ENCODE results near the gene PCGF3. TPM values are rescaled to one million over a fixed set of nuclear protein-coding genes. Genes with fewer than 3 reads are reported as not detected.

PCGF3 gene
- total and polyA plus RNA-seq, 10 of the 15 experiments (the other 5 are each of a cell fraction or from before 2014, with no cell fraction given), result 2.2 to 43.8 (median 15.9) TPM

DNA sequence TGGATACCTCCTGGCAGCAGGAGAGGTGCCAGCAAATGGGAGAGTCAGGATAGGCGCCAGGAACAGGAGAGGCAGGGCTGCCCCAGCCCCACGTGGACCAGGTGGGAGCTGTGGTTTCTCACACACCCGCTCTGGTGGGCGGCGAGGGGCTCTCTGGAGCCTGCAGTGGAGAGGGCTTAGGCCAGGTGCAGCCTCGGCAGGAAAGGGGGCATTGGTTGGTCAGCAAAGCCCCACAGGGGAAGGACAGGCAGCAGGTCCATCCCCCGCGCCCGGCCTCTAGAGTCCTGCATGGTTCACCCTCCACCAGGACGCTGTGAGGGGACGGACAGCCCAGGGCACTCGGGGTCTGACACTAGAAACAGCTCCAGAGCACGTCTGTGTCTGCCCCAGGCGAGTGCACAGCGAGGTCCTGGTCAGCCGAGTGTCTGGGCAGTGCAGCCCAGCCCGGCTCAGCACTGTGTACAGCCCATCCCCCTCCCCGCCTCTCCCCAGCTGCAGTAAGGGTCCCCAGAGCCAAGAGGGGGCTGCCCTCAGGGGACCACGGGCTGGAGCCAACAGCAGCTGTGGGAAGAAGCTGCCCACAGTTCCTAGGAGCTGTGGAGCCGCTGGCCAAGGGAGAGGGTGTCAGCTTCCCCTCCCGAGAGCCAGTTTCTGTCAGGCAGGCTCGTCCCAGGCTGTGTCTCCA is 39.7 kb upstream of the PCGF3 start:
- Histone ChIP-seq H3K4me1 (ENCODE audit: control insufficient read depth, insufficient read depth, low read length) (no peaks in the 10 kb centered on the region), H3K79me2 (ENCODE audit: control insufficient read depth, insufficient read depth, low read length) (peaks cover 3% of the 10 kb centered on the region), H3K4me2 (ENCODE audit: control insufficient read depth, insufficient read depth) (no peak overlapping the region), H4K20me1 (ENCODE audit: control insufficient read depth, insufficient read depth) (no peaks in the 10 kb centered on the region), H3K27me3 (replicated peaks in 1 of 2; ENCODE audit: control insufficient read depth in 2 of 2, insufficient read depth in 2 of 2, low read length in 1 of 2) (no peaks in the 10 kb centered on the region), H2AFZ (ENCODE audit: control insufficient read depth, low read depth, low read length) (no peak overlapping the region), H3K4me3 (no peak overlapping the region), H3K9ac (ENCODE audit: control insufficient read depth, insufficient read depth, low read length) (no peak overlapping the region), H3K27ac (ENCODE audit: control insufficient read depth, insufficient read depth) (no peak overlapping the region), H3K36me3 (ENCODE audit: control insufficient read depth in 2 of 2, insufficient read depth in 2 of 2, low read length in 1 of 2) (no peaks in the 10 kb centered on the region), H3K9me3 (replicated peaks; ENCODE audit: control insufficient read depth, insufficient read depth, low read length) (no peaks in the 10 kb centered on the region; the same call in 2 of the 3 replicates)
- no peak for ATAC-seq
- no peak for DNase-seq (ENCODE audit: low read depth, low spot score)
- FAIRE-seq, result no peak
- in situ Hi-C loops (cut with MboI), result no loop called here
- intact Hi-C loops (cut with micrococcal nuclease; ENCODE audit: unreplicated experiment), result no loop called here
- POLR2A ChIA-PET, result no interaction called here
- BruUV-seq (replicated peaks), result no TSS peak
- WGBS (ENCODE audit: insufficient coverage, insufficient replicate concordance, low lambda C conversion rate, missing lambda C conversion rate), result 63% methylated on average over 22 of the region's 22 CpGs
- CTCF ChIA-PET, result interaction anchor here (0.5 kb wide), 1 partner anchor 1144 kb away, joined by 3 read pairs; no protein-coding TSS in a partner anchor
- SMC1A ChIA-PET (ENCODE audit: uncharacterized antibody, unreplicated experiment), result no interaction called here
- RAD21 ChIA-PET (ENCODE audit: unreplicated experiment), result no interaction called here
- TF ChIP-seq MTA2 (IDR thresholded peaks at IDR 0.05; ENCODE audit: low read depth), result no peak
- no peak for TF ChIP-seq PAX8 (IDR thresholded peaks at IDR 0.05)
- TF ChIP-seq, protein P1, sequence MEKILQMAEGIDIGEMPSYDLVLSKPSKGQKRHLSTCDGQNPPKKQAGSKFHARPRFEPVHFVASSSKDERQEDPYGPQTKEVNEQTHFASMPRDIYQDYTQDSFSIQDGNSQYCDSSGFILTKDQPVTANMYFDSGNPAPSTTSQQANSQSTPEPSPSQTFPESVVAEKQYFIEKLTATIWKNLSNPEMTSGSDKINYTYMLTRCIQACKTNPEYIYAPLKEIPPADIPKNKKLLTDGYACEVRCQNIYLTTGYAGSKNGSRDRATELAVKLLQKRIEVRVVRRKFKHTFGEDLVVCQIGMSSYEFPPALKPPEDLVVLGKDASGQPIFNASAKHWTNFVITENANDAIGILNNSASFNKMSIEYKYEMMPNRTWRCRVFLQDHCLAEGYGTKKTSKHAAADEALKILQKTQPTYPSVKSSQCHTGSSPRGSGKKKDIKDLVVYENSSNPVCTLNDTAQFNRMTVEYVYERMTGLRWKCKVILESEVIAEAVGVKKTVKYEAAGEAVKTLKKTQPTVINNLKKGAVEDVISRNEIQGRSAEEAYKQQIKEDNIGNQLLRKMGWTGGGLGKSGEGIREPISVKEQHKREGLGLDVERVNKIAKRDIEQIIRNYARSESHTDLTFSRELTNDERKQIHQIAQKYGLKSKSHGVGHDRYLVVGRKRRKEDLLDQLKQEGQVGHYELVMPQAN (conservative IDR thresholded peaks at IDR 0.05), result no peak
- TF ChIP-seq KDM1A (IDR thresholded peaks at IDR 0.05; ENCODE audit: borderline replicate concordance), result no peak
- TF ChIP-seq POLR2AphosphoS2 (IDR thresholded peaks at IDR 0.05; ENCODE audit: low read depth, low read length), result no peak
- no peak for TF ChIP-seq NR2F1 (conservative IDR thresholded peaks at IDR 0.05)
- no peak for TF ChIP-seq TAF1 (IDR thresholded peaks at IDR 0.05; ENCODE audit: borderline replicate concordance, low read depth, low read length)
- no peak for TF ChIP-seq CHD1 (IDR thresholded peaks at IDR 0.05; ENCODE audit: low read depth, low read length)
- no peak for TF ChIP-seq BRCA1 (IDR thresholded peaks at IDR 0.05; ENCODE audit: low read depth, low read length)
- no peak for TF ChIP-seq HDAC6 (IDR thresholded peaks at IDR 0.05; ENCODE audit: unreplicated experiment)
- no peak for TF ChIP-seq WRNIP1 (IDR thresholded peaks at IDR 0.05; ENCODE audit: borderline replicate concordance, low read depth, low read length)
- TF ChIP-seq, protein P2, sequence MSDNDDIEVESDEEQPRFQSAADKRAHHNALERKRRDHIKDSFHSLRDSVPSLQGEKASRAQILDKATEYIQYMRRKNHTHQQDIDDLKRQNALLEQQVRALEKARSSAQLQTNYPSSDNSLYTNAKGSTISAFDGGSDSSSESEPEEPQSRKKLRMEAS (IDR thresholded peaks at IDR 0.05; ENCODE audit: low read depth, low read length), result no peak
- no peak for TF ChIP-seq SPI1 (IDR thresholded peaks at IDR 0.05; ENCODE audit: borderline replicate concordance, insufficient read depth, low read depth, low read length)
- TF ChIP-seq, protein P3, sequence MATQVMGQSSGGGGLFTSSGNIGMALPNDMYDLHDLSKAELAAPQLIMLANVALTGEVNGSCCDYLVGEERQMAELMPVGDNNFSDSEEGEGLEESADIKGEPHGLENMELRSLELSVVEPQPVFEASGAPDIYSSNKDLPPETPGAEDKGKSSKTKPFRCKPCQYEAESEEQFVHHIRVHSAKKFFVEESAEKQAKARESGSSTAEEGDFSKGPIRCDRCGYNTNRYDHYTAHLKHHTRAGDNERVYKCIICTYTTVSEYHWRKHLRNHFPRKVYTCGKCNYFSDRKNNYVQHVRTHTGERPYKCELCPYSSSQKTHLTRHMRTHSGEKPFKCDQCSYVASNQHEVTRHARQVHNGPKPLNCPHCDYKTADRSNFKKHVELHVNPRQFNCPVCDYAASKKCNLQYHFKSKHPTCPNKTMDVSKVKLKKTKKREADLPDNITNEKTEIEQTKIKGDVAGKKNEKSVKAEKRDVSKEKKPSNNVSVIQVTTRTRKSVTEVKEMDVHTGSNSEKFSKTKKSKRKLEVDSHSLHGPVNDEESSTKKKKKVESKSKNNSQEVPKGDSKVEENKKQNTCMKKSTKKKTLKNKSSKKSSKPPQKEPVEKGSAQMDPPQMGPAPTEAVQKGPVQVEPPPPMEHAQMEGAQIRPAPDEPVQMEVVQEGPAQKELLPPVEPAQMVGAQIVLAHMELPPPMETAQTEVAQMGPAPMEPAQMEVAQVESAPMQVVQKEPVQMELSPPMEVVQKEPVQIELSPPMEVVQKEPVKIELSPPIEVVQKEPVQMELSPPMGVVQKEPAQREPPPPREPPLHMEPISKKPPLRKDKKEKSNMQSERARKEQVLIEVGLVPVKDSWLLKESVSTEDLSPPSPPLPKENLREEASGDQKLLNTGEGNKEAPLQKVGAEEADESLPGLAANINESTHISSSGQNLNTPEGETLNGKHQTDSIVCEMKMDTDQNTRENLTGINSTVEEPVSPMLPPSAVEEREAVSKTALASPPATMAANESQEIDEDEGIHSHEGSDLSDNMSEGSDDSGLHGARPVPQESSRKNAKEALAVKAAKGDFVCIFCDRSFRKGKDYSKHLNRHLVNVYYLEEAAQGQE (IDR thresholded peaks at IDR 0.05; ENCODE audit: low read depth, low read length), result no peak
- no peak for TF ChIP-seq SUPT20H (IDR thresholded peaks at IDR 0.05; ENCODE audit: borderline replicate concordance, control insufficient read depth, low read depth, low read length)
- no peak for TF ChIP-seq TCF12 (IDR thresholded peaks at IDR 0.05; ENCODE audit: low read depth, low read length)

Measured in GM12878 (cell line).